Neural progenitor cell (in vitro differentiated cells): ENCODE measurements around the gene KAZN. TPM values are rescaled to one million over a fixed set of nuclear protein-coding genes. Genes with fewer than 3 reads are reported as not detected.

Source experiments
- DNase-seq: peaks from one replicate; pipeline ENCODE4 v3.0.0-alpha.2; 2016; ENCODE audit warnings: low spot score
- H2AFZ ChIP-seq: fragments of 200-600 bp; sonication (generic); replicated peaks from 2 replicates; pipeline ENCODE4 v1.6.1; 2016; ENCODE audit warnings: antibody characterized with exemption
- H3F3A ChIP-seq: fragments of 200-600 bp; sonication (generic); 2 replicates; pipeline ENCODE4 v1.6.1; 2016; ENCODE audit warnings: antibody characterized with exemption, low read depth
- H3K27ac ChIP-seq: fragments of 200-600 bp; sonication (generic); 2 replicates; pipeline ENCODE4 v1.5.1; 2016; ENCODE audit warnings: mild to moderate bottlenecking
- H3K27me3 ChIP-seq: fragments of 200-600 bp; sonication (generic); 2 replicates; pipeline ENCODE4 v1.6.1; 2016; ENCODE audit warnings: mild to moderate bottlenecking, moderate library complexity
- H3K36me3 ChIP-seq: fragments of 200-600 bp; sonication (generic); 2 replicates; pipeline ENCODE4 v1.5.1; 2016
- H3K4me1 ChIP-seq: fragments of 200-600 bp; sonication (generic); 2 replicates; pipeline ENCODE4 v1.6.1; 2016; ENCODE audit warnings: mixed run types
- H3K4me2 ChIP-seq: fragments of 200-600 bp; sonication (generic); 2 replicates; pipeline ENCODE4 v1.6.1; 2016
- H3K4me3 ChIP-seq: fragments of 200-600 bp; sonication (generic); 2 replicates; pipeline ENCODE4 v1.5.1; 2016
- H3K79me2 ChIP-seq: fragments of 200-600 bp; sonication (generic); 2 replicates; pipeline ENCODE4 v1.6.1; 2016; ENCODE audit warnings: low read depth
- H3K9ac ChIP-seq: fragments of 200-600 bp; sonication (generic); 2 replicates; pipeline ENCODE4 v1.6.1; 2016
- H3K9me3 ChIP-seq: fragments of 200-600 bp; sonication (generic); 2 replicates; pipeline ENCODE4 v1.5.1; 2016; ENCODE audit warnings: low read depth
- H4K20me1 ChIP-seq: fragments of 200-600 bp; sonication (generic); 2 replicates; pipeline ENCODE4 v1.6.1; 2016; ENCODE audit warnings: low read depth
- H3K27ac Mint-ChIP-seq: 3 replicates; pipeline ENCODE4 v1.8.0; 2021; ENCODE audit warnings: mixed read lengths
- H3K27me3 Mint-ChIP-seq: 2 replicates; pipeline ENCODE4 v1.8.0; 2022; ENCODE audit warnings: low read depth, mild to moderate bottlenecking, inconsistent platforms, moderate library complexity, mixed read lengths; ENCODE audit not compliant: insufficient read depth
- H3K36me3 Mint-ChIP-seq: 3 replicates; pipeline ENCODE4 v1.8.0; 2021; ENCODE audit warnings: mixed read lengths
- H3K4me1 Mint-ChIP-seq: 3 replicates; pipeline ENCODE4 v1.8.0; 2021; ENCODE audit warnings: mixed read lengths
- H3K4me3 Mint-ChIP-seq: 3 replicates; pipeline ENCODE4 v1.8.0; 2021; ENCODE audit warnings: mild to moderate bottlenecking, moderate library complexity, mixed read lengths
- H3K9me3 Mint-ChIP-seq: 3 replicates; pipeline ENCODE4 v1.8.0; 2020; ENCODE audit warnings: mixed read lengths
- CTCF ChIP-seq: fragments of 200-600 bp; sonication (generic); IDR thresholded peaks from 2 replicates; pipeline ENCODE4 v1.5.1; 2017; ENCODE audit warnings: antibody characterized with exemption, mild to moderate bottlenecking
- EZH2 ChIP-seq: fragments of 200-600 bp; sonication (generic); IDR thresholded peaks from 2 replicates; pipeline ENCODE4 v1.6.1; 2017; ENCODE audit warnings: antibody characterized with exemption, mild to moderate bottlenecking, moderate library complexity
- EZH2phosphoT487 ChIP-seq: fragments of 200-600 bp; sonication (generic); IDR thresholded peaks from 2 replicates; pipeline ENCODE4 v1.6.1; 2017; ENCODE audit warnings: antibody characterized with exemption
- total RNA-seq: library from RNA; depleted of rRNA; stranded (reverse); fragments of >200 nt; gene quantifications from 2 replicates; pipeline ENCODE4 v1.2.3, GENCODE V29; 2015; ENCODE audit warnings: low replicate concordance

The KAZN gene
- total RNA-seq, 1 donor from 2014 or later: 6.1 TPM

GRCh38 chr1:14689996-14690615 lies 91.6 kb downstream of the KAZN start:
- Mint-ChIP-seq H3K9me3 (peaks cover 5% of the 10 kb centered on the region), H3K36me3 (peaks cover 3% of the 10 kb centered on the region), H3K27me3 (peaks cover 2% of the 10 kb centered on the region), H3K4me1 (peaks cover 56% of the 10 kb centered on the region), H3K27ac (no peak overlapping the region), H3K4me3 (no peak overlapping the region)
- TF ChIP-seq EZH2phosphoT487 (no peak), EZH2 (no peak), CTCF (no peak)
- Histone ChIP-seq H3K27me3 (no peaks in the 10 kb centered on the region), H3K4me1 (peaks cover 32% of the 10 kb centered on the region), H3K36me3 (no peaks in the 10 kb centered on the region), H3K79me2 (peaks cover 17% of the 10 kb centered on the region), H2AFZ (no peak overlapping the region), H3F3A (peaks cover 11% of the 10 kb centered on the region), H3K27ac (no peak overlapping the region), H4K20me1 (peaks cover 4% of the 10 kb centered on the region), H3K9ac (no peak overlapping the region), H3K4me2 (peak overlapping the region; percentile 34), H3K4me3 (no peak overlapping the region), H3K9me3 (no peaks in the 10 kb centered on the region)
- no peak for DNase-seq

GRCh38 chr1:14693949-14694348 lies 95.5 kb downstream of the KAZN start:
- H4K20me1 ChIP-seq: no peaks in the 10 kb centered on the region
- no peaks in the 10 kb centered on the region for H3K36me3 ChIP-seq
- no peak for TF ChIP-seq CTCF
- no peak for TF ChIP-seq EZH2
- TF ChIP-seq EZH2phosphoT487: no peak
- no peak overlapping the region for H3K4me3 ChIP-seq
- H3K27ac ChIP-seq: no peak overlapping the region
- Mint-ChIP-seq H3K27me3 (peaks cover 2% of the 10 kb centered on the region), H3K4me3 (no peak overlapping the region), H3K36me3 (peaks cover 2% of the 10 kb centered on the region), H3K27ac (no peak overlapping the region), H3K9me3 (no peaks in the 10 kb centered on the region), H3K4me1 (peaks cover 61% of the 10 kb centered on the region)
- no peak for DNase-seq
- H3K27me3 ChIP-seq: no peaks in the 10 kb centered on the region
- H3K4me1 ChIP-seq: peaks cover 16% of the 10 kb centered on the region
- no peaks in the 10 kb centered on the region for H3K9me3 ChIP-seq
- no peak overlapping the region for H3K4me2 ChIP-seq
- H2AFZ ChIP-seq: no peak overlapping the region
- H3K9ac ChIP-seq: no peak overlapping the region
- H3F3A ChIP-seq: no peaks in the 10 kb centered on the region
- no peaks in the 10 kb centered on the region for H3K79me2 ChIP-seq

GRCh38 chr1:14694589-14694988 lies 96.1 kb downstream of the KAZN start:
- Mint-ChIP-seq H3K27ac (no peak overlapping the region), H3K9me3 (no peaks in the 10 kb centered on the region), H3K4me1 (peaks cover 62% of the 10 kb centered on the region), H3K4me3 (no peak overlapping the region), H3K27me3 (peaks cover 2% of the 10 kb centered on the region), H3K36me3 (peaks cover 2% of the 10 kb centered on the region)
- H3K4me1 ChIP-seq: peaks cover 13% of the 10 kb centered on the region
- no peaks in the 10 kb centered on the region for H3K36me3 ChIP-seq
- no peak overlapping the region for H3K27ac ChIP-seq
- H4K20me1 ChIP-seq: no peaks in the 10 kb centered on the region
- no peaks in the 10 kb centered on the region for H3K27me3 ChIP-seq
- H3K9ac ChIP-seq: no peak overlapping the region
- H2AFZ ChIP-seq: no peak overlapping the region
- H3F3A ChIP-seq: no peaks in the 10 kb centered on the region
- no peaks in the 10 kb centered on the region for H3K79me2 ChIP-seq
- no peaks in the 10 kb centered on the region for H3K9me3 ChIP-seq
- DNase-seq: no peak
- no peak overlapping the region for H3K4me3 ChIP-seq
- TF ChIP-seq EZH2phosphoT487: no peak
- H3K4me2 ChIP-seq: no peak overlapping the region

- Mint-ChIP-seq H3K4me1 (peaks cover 57% of the 10 kb centered on the region), H3K4me3 (no peak overlapping the region), H3K36me3 (peaks cover 3% of the 10 kb centered on the region), H3K27me3 (no peaks in the 10 kb centered on the region), H3K9me3 (no peaks in the 10 kb centered on the region), H3K27ac (no peak overlapping the region)
- Histone ChIP-seq H3K4me1 (no peaks in the 10 kb centered on the region), H3K4me2 (no peak overlapping the region), H3K27ac (no peak overlapping the region), H4K20me1 (no peaks in the 10 kb centered on the region), H3K9ac (no peak overlapping the region), H3K79me2 (no peaks in the 10 kb centered on the region), H3F3A (no peaks in the 10 kb centered on the region), H3K36me3 (no peaks in the 10 kb centered on the region), H3K9me3 (no peaks in the 10 kb centered on the region), H3K27me3 (no peaks in the 10 kb centered on the region), H3K4me3 (no peak overlapping the region), H2AFZ (no peak overlapping the region)
- TF ChIP-seq CTCF (no peak), EZH2phosphoT487 (no peak), EZH2 (no peak)
- DNase-seq: no peak
Observed at GRCh38 chr1:14696761-14697160, 98.3 kb downstream of the KAZN start.
